HUDEP-2 (cell line): ENCODE data around the gene BICC1.

Experiments
- DNase-seq, 76 experiments: peaks; one replicate each; lab custom pipeline; 2025; ENCODE audit not compliant: unreplicated experiment in 76 of 76; lab: John Stamatoyannopoulos, UW

BICC1 gene

DNA sequence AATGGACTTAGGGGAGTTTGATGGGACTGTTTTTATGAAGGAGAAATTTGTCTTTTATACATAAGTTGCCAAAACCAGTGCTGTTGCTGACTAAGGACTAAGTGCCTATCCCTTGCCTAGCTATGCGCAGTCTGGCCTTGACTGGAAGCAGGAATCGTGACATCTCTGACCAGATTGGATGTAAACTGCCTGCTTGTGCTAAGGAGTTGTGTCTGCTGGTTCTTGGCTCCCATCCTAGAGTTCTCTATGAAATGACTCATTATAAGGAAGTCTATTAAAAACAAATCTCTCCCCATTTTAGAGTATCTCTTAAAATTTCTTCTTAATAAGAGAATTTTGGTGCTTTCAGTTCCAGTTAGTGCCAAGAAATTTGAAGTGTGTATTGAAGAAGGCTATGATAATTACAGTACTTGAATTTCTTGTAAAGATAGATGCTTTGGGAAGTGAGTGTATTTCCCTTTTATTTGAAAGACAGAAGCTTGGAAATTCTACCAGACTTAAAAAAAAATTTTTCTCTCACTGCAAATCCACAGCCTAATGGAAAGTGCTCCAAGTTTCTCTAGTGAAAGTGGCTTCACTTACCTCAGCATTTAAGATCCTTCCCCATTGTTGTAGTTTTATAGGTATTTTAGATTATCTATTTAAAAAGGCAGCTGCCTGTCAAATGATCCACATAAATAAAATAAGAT is 77.6 kb downstream of the BICC1 start:
- DNase-seq: no peak

DNA sequence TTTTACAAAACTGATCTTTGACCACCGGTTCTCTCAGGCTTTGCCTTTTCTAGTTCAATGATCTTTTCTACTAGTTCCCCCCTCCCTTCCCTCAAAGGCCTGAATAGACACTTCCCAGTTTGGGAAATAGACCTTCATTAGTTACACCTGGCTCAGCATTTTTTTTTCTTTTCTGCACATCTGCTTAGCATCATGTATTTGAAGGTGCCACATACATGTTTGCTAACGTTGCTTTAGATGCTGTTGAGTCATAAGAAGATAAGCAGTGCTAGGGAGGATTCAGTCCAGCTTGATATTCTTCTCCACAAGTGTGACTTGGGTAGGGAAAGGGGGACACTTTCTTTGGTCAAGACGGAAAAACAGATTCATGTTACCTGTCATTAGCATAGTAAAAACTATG is 78.3 kb downstream of the BICC1 start:
- DNase-seq: no peak

DNA sequence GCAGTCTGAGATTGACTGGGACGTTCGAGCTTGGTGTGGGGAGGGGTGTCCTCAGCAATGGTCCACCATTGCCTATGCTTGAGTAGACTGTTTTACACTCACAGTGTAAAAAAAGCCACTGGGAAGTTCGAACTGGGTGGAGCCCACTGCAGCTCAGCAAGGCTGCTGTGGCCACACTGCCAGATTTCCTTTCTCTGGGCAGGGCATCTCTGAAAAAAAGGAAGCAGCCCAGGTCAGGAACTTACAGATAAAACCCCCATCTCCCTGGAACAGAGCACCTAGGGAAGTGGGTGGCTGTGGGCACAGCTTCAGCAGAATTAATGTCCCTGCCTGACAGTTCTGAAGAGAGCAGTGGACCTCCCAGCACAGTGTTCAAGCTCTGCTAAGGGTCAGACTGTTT is 80.3 kb downstream of the BICC1 start:
- DNase-seq: no peak

DNA sequence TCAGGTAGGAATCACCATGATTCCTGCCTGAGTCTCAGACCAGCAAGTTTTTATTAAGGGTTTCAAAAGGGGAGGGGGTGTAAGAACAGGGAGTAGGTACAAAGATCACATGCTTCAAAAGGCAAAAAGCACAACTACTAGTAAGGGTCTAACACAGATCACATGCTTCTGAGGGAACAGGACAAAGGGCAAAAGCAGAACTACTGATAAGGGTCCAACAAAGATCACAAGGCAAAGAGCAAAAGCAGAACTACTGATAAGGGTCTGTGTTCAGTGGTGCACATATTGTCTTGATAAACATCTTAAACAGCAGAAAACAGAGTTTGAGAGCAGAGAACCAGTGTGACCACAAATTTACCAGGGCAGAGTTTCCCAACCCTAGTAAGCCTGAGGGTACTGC is 84.5 kb downstream of the BICC1 start:
- DNase-seq: peak in 2 of 76 experiments; percentile 15 to 35

DNA sequence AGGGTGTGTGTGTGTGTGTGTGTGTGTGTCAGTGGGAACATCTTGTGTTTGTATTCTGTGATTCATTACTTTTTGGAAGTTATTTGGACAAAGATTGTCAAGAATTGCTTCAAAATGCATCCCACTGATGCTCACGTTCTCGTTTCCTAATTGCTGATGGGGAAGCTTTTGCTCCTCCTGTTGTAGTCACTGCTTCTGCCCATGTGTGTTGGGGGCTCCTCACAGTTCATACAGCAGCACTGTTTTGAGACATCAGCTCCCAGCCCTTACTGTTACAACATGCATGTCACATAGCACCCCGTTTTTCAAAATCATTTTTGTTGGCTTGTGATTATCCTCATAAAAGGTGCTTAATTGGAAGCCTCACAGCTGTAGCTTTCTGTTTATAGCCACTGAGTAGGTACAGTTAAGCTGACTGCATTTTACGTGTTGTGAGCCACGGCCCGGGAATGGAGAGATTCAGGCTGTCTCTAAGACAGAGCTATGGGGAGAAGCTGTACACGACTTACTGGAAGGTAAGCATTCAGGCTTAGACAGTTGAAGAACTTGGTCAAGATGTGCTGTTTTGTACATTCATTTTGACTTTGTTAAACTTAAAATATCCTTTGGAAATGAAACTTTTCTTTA is 87.4 kb downstream of the BICC1 start:
- DNase-seq: no peak

DNA sequence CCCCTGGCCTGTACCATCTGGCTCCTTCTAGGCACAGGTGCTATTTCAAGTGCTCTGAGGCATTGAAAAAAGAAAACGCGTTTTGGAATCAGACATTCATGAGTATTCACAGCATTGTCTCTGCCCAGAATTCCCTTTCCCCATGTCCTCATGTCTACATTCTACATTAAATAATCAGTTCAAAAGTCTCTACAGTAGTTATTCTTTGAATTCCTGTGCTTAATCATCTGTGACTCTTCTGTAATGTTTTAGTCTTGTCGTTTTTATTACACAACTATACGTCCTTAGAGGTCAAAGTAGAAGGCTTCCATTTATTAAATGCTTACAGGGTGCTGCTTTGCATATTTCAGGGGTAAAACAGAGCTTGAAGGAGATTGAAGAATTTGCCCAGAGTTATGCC is 95.7 kb downstream of the BICC1 start:
- no peak for DNase-seq

DNA sequence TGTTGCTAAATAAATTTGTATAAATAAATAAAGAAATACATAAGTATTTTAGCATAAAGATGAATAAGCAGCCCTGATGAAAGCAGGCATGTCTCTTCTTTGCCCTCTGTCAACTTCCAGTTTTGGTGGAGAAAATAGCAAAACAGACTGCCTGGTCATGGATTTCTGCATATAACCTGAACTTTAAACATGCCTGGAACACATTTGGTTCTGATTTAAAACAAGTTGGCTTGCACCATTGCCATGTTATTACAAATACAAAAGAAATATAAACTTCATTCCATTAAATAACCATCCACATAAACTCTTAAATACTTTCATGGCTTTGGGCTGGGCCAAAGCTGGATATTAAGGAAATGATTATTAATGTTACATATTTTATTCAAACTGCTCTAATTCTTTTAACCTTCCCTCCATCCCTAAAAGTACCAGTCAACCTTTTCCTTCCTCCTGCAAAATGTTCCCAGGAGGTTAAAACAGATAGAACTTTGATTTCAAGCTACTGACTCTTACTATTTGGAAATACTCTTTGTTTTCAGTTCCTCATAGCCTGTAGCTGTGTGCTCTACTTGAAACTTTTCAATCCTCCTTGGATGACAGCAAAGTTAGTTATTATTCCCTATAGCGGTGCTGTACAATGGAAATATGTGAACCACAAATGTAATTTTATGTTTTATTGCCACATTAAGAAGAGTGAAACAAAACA is 96.3 kb downstream of the BICC1 start:
- DNase-seq: no peak

DNA sequence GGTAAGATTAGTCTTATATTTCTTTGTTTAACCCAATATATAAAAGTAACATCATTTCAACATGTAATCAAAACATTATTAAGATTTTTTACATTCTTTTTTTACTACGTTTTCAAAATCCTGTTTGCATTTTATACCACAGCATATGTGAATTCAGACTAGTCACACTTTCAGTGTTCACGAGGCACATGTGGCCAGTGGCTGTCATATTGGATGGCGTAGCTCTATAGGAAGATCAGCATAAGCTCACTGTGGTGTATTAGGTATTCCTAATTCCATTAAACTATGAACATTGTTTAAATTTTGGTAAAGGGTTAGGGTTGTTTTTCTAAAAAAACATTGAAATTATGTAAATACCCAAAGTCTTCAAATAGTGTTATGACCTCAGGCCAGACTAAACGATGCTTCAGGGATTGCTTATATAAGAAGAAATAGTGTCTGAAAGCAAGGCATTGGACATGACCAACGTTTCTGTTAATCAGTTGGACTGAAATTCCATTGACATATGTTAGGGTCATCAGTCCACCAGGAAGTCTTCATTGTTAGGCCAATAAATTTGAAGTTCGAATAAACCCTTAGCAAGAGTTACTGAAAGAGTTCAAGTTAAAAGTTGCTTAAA is 97.0 kb downstream of the BICC1 start:
- DNase-seq: no peak

DNA sequence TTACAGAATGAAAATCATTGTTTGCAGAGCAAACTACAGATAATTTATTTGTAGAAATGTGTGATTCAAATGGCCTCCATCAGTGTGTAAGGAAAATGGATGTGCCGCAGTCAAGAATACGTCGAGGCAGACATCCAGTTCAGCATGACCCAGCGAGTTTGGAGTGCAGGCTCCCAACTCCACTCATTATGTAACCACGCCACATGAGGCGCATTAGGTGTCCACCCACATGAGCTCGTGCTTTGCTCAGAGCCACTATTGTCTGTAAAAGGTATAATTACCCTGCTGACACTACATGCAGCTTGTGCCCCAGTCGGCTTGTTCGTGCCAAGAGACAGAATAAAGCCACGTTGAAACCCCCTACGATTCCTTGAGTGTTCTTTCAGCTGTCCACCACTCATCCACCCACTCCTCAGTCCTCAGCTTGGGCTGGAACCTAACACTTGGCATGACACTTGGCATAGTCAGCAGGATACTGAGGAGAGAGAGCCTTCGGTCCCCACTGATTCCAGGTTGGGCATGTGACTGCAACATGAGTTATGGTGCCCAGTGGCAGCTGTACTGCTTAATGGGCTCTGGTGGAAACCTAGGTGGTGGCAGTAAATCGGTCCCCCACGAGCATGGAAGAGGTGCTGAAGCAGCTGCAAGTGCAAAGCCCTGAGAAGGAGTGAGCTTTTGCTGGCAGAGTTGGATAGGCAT is 102.7 kb downstream of the BICC1 start:
- no peak for DNase-seq

DNA sequence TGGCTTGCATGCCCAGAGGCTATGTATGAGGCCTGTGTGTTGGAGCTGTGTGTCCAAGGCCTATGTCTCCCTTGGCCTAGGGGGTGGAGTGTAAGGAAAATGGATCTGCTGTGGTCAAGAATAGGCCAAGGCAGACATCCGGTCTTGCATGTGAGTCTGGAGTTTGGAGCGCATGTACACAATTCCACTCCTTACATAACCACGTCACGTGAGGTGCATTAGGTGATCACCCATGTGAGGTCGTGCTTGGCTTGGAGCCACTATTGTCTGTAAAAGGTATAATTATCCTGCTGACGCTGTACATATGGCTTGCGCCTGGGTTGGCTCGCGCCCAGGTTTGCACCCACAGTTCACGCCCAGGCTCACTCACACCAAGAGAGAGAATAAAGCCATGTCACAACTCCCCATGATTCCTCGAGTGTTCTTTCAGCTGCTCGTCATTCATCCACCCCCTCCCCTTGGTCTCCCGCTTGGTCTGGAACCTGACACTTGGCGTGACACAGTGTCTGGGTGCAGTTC is 105.5 kb downstream of the BICC1 start:
- no peak for DNase-seq

DNA sequence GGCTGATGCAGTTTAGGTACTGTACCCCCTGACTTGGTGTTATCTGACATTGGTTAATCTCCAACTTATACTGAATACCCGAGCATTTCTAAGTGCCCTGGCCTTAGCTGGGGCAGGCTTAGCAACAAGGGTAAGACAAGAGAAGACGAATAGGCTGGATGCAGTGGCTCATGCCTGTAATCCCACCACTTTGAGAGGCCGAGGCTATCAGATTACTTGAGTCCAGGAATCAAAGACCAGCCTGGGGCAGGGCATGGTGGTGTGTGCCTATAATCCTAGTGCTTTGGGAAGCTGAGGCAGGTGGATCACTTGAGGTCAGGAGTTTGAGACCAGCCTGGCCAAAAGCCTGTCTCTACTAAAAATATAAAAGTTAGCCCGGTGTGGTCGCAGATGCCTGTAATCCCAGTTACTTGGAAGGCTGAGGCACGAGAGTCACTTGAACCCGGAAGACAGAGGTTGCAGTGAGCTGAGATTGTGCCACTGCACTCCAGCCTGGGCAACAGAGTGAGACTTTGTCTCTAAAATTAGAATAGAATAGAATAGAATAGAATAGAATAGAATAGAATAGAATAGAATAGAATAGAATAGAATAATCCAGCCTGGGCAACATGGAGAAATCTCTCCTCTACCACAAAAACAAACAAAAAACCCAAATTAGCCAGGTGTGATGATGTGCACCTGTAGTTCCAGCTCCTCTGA is 108.9 kb downstream of the BICC1 start:
- DNase-seq: no peak

DNA sequence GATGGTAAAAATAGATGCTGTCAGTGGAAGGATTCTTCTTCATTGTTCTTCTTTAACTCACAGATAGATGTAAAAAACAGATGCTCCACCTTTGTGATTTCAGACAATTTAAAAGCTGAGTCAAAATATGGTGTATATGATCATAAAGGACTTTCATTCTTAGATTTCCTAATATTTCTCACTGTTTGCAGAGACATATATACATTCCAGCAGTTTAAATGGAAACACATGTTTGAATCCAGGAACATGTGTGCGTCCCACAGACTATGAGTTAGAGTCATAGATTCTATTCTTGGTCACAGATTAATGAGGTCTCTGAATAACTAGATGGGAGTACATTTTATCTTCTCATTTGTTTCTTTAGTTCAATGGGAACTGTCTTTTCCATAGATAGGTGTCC is 109.6 kb downstream of the BICC1 start:
- no peak for DNase-seq

DNA sequence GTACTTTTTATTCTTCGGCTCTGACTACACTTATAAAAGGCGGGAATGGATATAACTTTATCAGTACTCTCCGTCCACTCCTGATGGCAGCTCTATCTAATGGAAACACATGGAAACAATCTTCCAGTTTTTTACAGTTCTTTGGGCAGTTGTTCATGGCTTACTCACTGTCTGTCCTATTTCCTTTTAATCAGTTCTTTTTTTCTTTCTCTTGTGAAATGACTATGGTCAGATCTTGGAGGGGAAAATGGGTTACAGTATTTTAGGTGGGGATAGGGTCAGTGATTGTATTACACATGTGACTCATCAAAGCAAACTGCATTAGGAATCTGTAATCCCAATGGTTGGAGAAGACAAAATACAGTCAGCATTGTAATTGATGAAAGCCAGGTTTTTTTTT is 112.4 kb downstream of the BICC1 start:
- DNase-seq: no peak

DNA sequence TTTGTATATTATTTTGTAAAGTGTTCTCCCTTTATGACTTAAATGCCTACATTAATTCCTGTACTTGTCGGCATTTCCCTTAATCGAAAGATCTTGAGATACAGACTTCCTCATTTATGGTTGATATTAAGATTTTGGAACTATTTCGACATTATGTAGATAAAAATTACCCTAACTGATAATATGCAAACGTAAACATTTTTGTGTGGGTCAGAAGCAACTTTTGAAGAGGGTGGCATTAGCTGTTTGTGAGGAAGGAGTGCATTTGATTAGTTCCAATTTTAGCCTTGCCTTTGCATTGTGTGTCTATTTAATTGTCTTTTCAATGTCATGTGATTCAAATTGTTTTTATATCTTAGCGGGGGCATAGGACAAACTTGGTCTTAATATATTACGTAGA is 114.7 kb downstream of the BICC1 start:
- no peak for DNase-seq

DNA sequence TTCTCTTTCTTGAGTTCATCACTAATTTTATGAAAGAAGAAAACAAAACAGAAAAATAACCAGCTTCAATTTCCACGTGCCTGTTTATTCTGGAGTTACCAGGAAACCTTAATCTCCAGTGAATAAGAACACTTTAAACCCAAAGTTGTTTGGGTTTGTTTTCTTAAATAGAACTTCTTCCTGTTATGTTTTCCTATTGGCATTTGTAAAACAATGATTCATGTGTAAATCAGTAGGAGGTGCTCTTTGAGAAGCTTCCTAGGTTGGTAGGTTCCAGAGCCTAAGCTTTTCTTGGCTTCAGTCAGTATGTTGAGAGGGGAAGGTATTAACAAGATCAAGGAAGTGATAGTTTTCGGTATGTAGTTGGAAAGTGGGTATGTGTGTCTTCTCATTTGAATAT is 119.0 kb downstream of the BICC1 start:
- no peak for DNase-seq

DNA sequence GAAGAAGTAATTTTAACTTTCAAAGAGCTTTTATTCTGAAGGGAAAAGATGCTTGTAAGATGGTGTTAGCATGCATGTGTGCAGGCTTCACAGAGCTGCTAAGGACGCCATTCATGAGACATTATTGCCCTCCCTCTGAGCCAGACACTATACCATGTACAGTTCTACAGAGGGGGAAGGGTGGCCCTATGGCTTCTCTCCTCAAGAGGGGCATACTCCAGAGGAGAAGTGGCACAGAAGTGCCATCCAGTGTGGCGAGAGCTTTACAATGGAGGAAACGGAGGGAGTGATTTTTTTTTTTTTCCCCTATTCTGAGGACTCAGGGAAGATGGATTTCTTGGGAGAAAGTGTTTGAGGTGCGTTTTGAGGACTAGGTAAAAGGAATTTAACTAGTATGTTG is 119.5 kb downstream of the BICC1 start:
- DNase-seq: no peak

DNA sequence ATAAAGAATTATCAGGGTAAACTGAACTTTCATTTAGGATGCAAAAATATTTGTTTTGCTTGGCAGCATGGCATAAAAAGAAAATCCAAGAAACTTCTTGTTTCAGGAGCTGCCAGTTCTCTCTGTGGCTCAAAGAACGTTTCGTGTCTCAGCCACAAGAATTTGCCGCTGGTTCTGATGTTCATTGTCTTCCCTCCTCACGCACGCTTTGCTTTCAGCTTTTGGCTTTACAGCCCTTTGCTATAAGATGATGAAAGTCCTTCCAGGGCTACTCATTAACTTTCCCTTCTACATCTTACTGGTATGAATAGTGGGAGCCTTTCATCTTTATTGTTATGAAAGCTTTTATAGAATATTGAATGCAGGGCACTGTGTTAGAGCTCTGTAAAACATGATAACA is 124.7 kb downstream of the BICC1 start:
- no peak for DNase-seq

DNA sequence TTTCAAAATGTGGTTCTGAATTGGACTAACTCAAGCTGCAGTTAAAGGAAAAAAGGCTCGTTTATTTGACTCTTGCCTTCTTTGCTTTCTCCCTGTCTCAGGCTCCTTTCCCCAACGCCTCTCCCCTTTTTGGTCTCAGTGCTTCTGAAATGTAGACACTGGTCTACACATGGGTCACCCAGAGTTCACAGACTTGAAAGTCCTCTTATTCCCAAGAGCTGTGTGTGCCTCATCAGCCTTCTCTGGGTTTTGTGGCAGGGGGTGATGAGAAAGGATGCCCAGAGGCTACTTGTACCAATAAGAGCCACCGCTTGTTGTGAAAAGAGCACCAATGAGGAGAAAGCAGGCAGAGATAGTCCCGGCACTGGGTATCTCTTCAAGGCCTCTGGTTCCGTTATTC is 125.7 kb downstream of the BICC1 start:
- DNase-seq: no peak

DNA sequence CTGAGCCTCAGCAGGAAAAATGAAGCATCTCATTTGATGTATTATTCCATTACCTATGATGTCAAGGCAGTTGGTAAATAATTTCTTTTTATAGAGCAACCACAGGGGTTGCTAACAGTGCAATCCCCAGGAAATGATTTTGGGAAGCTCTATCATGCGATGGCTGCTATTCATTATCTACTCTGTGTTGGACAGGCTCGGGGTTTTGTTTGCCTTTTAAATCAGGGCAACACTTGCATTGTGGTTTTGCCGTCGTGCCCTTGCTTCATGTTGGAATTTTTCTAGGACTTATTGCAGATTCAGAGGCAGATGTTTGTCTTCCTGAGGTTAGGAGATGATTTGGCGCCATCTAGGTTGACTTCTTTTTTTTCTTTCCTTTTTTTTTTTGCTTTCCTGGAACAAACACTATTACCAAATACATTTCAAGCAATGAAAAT is 128.4 kb downstream of the BICC1 start:
- DNase-seq: no peak

DNA sequence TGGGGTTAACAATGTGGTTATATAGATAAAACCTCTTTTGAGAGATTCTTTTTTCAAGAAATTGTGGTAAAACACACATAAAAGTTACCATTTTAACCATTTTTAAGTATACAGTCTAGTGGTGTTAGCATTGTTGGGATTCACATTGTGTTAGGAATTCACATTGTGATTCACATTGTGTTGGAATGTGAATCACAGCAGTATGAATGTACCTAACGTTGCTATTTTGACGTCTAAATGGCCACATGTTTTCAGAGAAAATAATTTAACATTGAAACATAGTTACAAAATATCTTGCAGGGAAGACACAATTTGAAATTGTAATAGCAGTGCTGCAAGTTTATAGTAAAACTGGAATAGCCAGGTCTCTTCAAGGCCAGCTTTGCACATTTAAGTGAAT is 129.0 kb downstream of the BICC1 start:
- DNase-seq: no peak
